ENCODE measurements around the gene PARD3B.

The PARD3B gene

GRCh38 chr2:205386109-205386508 lies 840.8 kb downstream of the PARD3B start:
- no peak for DNase-seq (ENCODE audit: low spot score)
- TF ChIP-seq CTCF (IDR thresholded peaks at IDR 0.05; ENCODE audit: extremely low read depth, missing control alignments) = no peak

- no peak for TF ChIP-seq CTCF (IDR thresholded peaks at IDR 0.05; ENCODE audit: extremely low read depth, missing control alignments)
- no peak for DNase-seq (ENCODE audit: low spot score)
Measured at GRCh38 chr2:205387350-205388055, 842.2 kb downstream of the PARD3B start.

GRCh38 chr2:205390866-205391265 lies 845.6 kb downstream of the PARD3B start:
- TF ChIP-seq CTCF (IDR thresholded peaks at IDR 0.05; ENCODE audit: extremely low read depth, missing control alignments) = no peak
- no peak for DNase-seq (ENCODE audit: low spot score)

GRCh38 chr2:205401511-205401910 lies 856.2 kb downstream of the PARD3B start:
- TF ChIP-seq CTCF (IDR thresholded peaks at IDR 0.05; ENCODE audit: extremely low read depth, missing control alignments) = no peak
- no peak for DNase-seq (ENCODE audit: low spot score)

GRCh38 chr2:205402011-205402410 lies 856.7 kb downstream of the PARD3B start:
- DNase-seq (ENCODE audit: low spot score) = no peak
- no peak for TF ChIP-seq CTCF (IDR thresholded peaks at IDR 0.05; ENCODE audit: extremely low read depth, missing control alignments)

- no peak for DNase-seq (ENCODE audit: low spot score)
- TF ChIP-seq CTCF (IDR thresholded peaks at IDR 0.05; ENCODE audit: extremely low read depth, missing control alignments) = no peak
Measured at GRCh38 chr2:205403244-205403825, 858.1 kb downstream of the PARD3B start.

- DNase-seq (ENCODE audit: low spot score) = no peak
- no peak for TF ChIP-seq CTCF (IDR thresholded peaks at IDR 0.05; ENCODE audit: extremely low read depth, missing control alignments)
Measured at GRCh38 chr2:205405194-205405593, 859.9 kb downstream of the PARD3B start.
